Measurements from ENCODE around the gene DCDC2B. TPM values are rescaled to one million over a fixed set of nuclear protein-coding genes. Genes with fewer than 3 reads are reported as not detected.

The DCDC2B gene
- total RNA-seq, 1 experiment from 2014 or later = not detected

- TF ChIP-seq ATF2 (CRISPR knock-in tag; IDR thresholded peaks at IDR 0.05; ENCODE audit: borderline replicate concordance, low read depth) (no peak), ZNF232 (CRISPR knock-in tag; IDR thresholded peaks at IDR 0.05) (no peak), HMGXB4 (CRISPR knock-in tag; IDR thresholded peaks at IDR 0.05) (no peak; the same call in 1 of the 2 replicates), ZNF138 (CRISPR knock-in tag; conservative IDR thresholded peaks at IDR 0.05) (no peak), SP1 (CRISPR knock-in tag; conservative IDR thresholded peaks at IDR 0.05) (no peak), CTCF (IDR thresholded peaks at IDR 0.05) (no peak), ATF3 (CRISPR knock-in tag; conservative IDR thresholded peaks at IDR 0.05) (no peak), ZNF263 (CRISPR knock-in tag; IDR thresholded peaks at IDR 0.05; ENCODE audit: low read depth) (no peak)
Observed at GRCh38 chr1:32239790-32240139, 30.9 kb downstream of the DCDC2B start (continued).

GRCh38 chr1:32240140-32240951 is 31.5 kb downstream of the DCDC2B start:
- DNase-seq (ENCODE audit: low spot score) = peak; percentile 98
- peaks cover 21% of the 10 kb centered on the region for H3K4me1 Mint-ChIP-seq
- CTCF ChIA-PET = interaction anchor here (0.6 to 4.9 kb wide), 22 partner anchors 9 to 637 kb away, joined by 3 to 75 read pairs (median 4); partner anchors contain the start of genes BSDC1, CCDC28B, EIF3I and TMEM234
- POLR2A ChIA-PET = interaction anchor here (0.6 to 3.2 kb wide), 22 partner anchors 9 to 167 kb away, joined by 3 to 30 read pairs (median 4); partner anchors contain the start of genes BSDC1, CCDC28B, HDAC1 and IQCC
- ATAC-seq = peak; percentile 84
- H3K4me3 Mint-ChIP-seq = peak overlapping the region; percentile 84
- H3K27ac Mint-ChIP-seq = peak overlapping the region; percentile 78
- H3K36me3 Mint-ChIP-seq = peaks cover 4% of the 10 kb centered on the region; the same call in 1 of the 2 replicates
- peaks cover 3% of the 10 kb centered on the region; the same call in 1 of the 2 replicates for H3K27me3 Mint-ChIP-seq (ENCODE audit: low read depth)
- no peaks in the 10 kb centered on the region for H3K9me3 Mint-ChIP-seq
- TF ChIP-seq ZNF423 (CRISPR knock-in tag; IDR thresholded peaks at IDR 0.05) (peak; percentile 74), SP1 (CRISPR knock-in tag; conservative IDR thresholded peaks at IDR 0.05) (peak; percentile 87), IRF1 (CRISPR knock-in tag; IDR thresholded peaks at IDR 0.05) (no peak), ERG (CRISPR knock-in tag; IDR thresholded peaks at IDR 0.05) (no peak), SMAD3 (CRISPR knock-in tag; IDR thresholded peaks at IDR 0.05; ENCODE audit: borderline replicate concordance) (0 out of 2 replicates have a peak, but pooled peaks have one; percentile 74), E2F4 (CRISPR knock-in tag; IDR thresholded peaks at IDR 0.05; ENCODE audit: borderline replicate concordance, low read depth) (no peak), ARID4B (CRISPR knock-in tag; IDR thresholded peaks at IDR 0.05; ENCODE audit: borderline replicate concordance) (no peak; the same call in 1 of the 2 replicates), HMGXB4 (CRISPR knock-in tag; IDR thresholded peaks at IDR 0.05) (peak; percentile 42; the same call in 1 of the 2 replicates), ETV6 (CRISPR knock-in tag; IDR thresholded peaks at IDR 0.05) (peak; percentile 58; the same call in 1 of the 2 replicates), GTF2I (CRISPR knock-in tag; conservative IDR thresholded peaks at IDR 0.05) (no peak), ATF1 (CRISPR knock-in tag; IDR thresholded peaks at IDR 0.05) (no peak), NR2C2 (CRISPR knock-in tag; IDR thresholded peaks at IDR 0.05) (no peak)
